HEK293T (cell line): Measurements from ENCODE around the gene AGRP.

Source experiments
- BHLHE40 ChIP-seq: fragments of 450-650 bp; IDR thresholded peaks from 2 replicates; pipeline ENCODE4 v1.6.1; 2016; ENCODE audit warnings: mild to moderate bottlenecking, moderate library complexity, borderline replicate concordance
- ELF4 ChIP-seq: fragments of 450-650 bp; IDR thresholded peaks from 2 replicates; pipeline ENCODE4 v1.6.1; 2017; ENCODE audit warnings: antibody characterized with exemption
- FOXM1 ChIP-seq: fragments of 450-650 bp; IDR thresholded peaks from 2 replicates; pipeline ENCODE4 v1.6.1; 2017; ENCODE audit warnings: mild to moderate bottlenecking, borderline replicate concordance

- no peak for TF ChIP-seq FOXM1
- TF ChIP-seq BHLHE40 = no peak
- TF ChIP-seq ELF4 = no peak
Observed at GRCh38 chr16:67528222-67528869, 45.0 kb upstream of the AGRP start, which contains the start of gene RIPOR1.
